Measurements from ENCODE around the gene GARIN3. TPM values are rescaled to one million over a fixed set of nuclear protein-coding genes. Genes with fewer than 3 reads are reported as not detected.

GARIN3 gene
- total and polyA plus RNA-seq, 2 donors (not counting 1 experiment from before 2014, with no cell fraction given) = not detected

DNA sequence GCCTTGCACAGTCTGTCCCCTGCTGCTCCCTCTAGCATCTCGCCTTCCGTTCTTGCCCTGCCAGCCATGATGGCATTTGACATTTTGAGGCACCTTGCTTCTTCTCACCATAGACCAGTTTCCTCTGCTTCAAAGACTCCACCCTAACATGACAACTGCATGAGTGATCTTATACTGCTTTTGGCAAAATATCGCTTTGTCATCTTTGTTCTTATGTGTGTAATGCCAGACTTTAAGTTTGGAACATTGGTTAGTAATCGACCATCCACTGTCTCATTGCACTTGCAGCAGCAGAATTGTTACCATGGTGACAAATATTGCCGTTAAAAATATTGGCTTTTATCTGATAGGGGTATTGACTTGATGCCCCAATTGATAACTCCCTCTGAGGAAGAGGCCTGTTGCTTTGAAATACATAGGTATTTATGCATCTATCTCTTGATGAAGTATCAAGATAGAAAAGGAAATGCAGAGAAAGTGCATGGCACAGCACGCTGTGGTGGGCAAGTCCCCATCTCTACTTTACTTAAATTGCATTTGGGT lies 6.8 kb downstream of the GARIN3 start:
- TF ChIP-seq, protein P1, sequence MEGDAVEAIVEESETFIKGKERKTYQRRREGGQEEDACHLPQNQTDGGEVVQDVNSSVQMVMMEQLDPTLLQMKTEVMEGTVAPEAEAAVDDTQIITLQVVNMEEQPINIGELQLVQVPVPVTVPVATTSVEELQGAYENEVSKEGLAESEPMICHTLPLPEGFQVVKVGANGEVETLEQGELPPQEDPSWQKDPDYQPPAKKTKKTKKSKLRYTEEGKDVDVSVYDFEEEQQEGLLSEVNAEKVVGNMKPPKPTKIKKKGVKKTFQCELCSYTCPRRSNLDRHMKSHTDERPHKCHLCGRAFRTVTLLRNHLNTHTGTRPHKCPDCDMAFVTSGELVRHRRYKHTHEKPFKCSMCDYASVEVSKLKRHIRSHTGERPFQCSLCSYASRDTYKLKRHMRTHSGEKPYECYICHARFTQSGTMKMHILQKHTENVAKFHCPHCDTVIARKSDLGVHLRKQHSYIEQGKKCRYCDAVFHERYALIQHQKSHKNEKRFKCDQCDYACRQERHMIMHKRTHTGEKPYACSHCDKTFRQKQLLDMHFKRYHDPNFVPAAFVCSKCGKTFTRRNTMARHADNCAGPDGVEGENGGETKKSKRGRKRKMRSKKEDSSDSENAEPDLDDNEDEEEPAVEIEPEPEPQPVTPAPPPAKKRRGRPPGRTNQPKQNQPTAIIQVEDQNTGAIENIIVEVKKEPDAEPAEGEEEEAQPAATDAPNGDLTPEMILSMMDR (conservative IDR thresholded peaks at IDR 0.05 in 1 of 2, IDR thresholded peaks at IDR 0.05 in 1 of 2; ENCODE audit: low read depth in 1 of 2, low read length in 2 of 2) = no peak
- TF ChIP-seq EZH2 (IDR thresholded peaks at IDR 0.05; ENCODE audit: low read length, missing control alignments) = no peak
- no peak overlapping the region for H3K27ac ChIP-seq (ENCODE audit: insufficient read depth, low read length)
- no peak overlapping the region for H2AFZ ChIP-seq (ENCODE audit: low read length)
- H3K4me1 ChIP-seq (ENCODE audit: control insufficient read depth, extremely low read depth, insufficient read depth, low read length) = no peaks in the 10 kb centered on the region
- no peaks in the 10 kb centered on the region for H4K20me1 ChIP-seq (ENCODE audit: control insufficient read depth, extremely low read depth, insufficient read depth, low read length)
- no peaks in the 10 kb centered on the region for H3K79me2 ChIP-seq (ENCODE audit: control insufficient read depth, insufficient read depth, low read length)
- H3K27me3 ChIP-seq (ENCODE audit: control insufficient read depth, insufficient read depth, low read length) = no peaks in the 10 kb centered on the region
- H3K9ac ChIP-seq (ENCODE audit: insufficient read depth, low read length) = no peak overlapping the region
- no peaks in the 10 kb centered on the region for H3K9me3 ChIP-seq (ENCODE audit: control insufficient read depth, insufficient read depth, low read depth, low read length)
- H3K36me3 ChIP-seq (ENCODE audit: control insufficient read depth, insufficient read depth, low read length) = no peaks in the 10 kb centered on the region
- H3K4me2 ChIP-seq (ENCODE audit: extremely low read depth, insufficient read depth, low read length) = no peak overlapping the region
- no peak for DNase-seq (ENCODE audit: low read depth in 2 of 2)
- no peak overlapping the region for H3K4me3 ChIP-seq (replicated peaks in 1 of 4; ENCODE audit: control extremely low read depth in 1 of 4, insufficient read depth in 1 of 4, low read depth in 3 of 4, low read length in 4 of 4)

DNA sequence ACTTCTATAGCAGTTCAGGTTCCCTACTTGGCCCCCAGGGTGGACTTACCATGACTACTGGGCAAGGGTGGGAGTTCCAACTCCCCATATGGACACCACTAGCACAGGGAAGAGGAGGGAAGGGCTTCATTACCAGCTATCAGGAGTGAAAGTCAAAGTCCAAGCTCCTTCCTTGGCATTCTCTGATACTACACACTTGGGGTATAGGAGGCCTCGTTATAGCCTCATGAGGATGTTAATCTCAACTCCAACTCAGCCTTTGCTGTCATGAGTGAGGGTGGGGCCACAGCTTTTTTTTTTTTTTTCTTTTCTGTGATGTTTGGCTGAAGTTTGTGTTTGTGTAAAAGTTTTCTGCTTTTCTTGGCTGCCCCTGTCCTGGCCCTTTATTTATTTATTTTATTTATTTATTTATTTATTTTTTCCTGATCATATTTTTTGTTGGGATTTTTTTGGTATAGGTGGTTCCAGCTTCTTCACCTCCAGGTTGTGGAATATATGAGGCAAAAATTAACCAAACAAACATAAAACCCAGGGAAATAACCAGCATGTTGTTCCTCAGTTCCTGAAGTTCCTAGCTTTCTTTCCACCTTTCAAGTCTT lies 8.7 kb downstream of the GARIN3 start:
- no peak for DNase-seq (ENCODE audit: low read depth in 2 of 2)
- H3K9ac ChIP-seq (ENCODE audit: insufficient read depth, low read length) = no peak overlapping the region
- no peaks in the 10 kb centered on the region for H3K9me3 ChIP-seq (ENCODE audit: control insufficient read depth, insufficient read depth, low read depth, low read length)
- H3K27ac ChIP-seq (ENCODE audit: insufficient read depth, low read length) = no peak overlapping the region
- no peaks in the 10 kb centered on the region for H3K27me3 ChIP-seq (ENCODE audit: control insufficient read depth, insufficient read depth, low read length)
- no peaks in the 10 kb centered on the region for H3K36me3 ChIP-seq (ENCODE audit: control insufficient read depth, insufficient read depth, low read length)
- no peak overlapping the region for H2AFZ ChIP-seq (ENCODE audit: low read length)
- H4K20me1 ChIP-seq (ENCODE audit: control insufficient read depth, extremely low read depth, insufficient read depth, low read length) = no peaks in the 10 kb centered on the region
- H3K79me2 ChIP-seq (ENCODE audit: control insufficient read depth, insufficient read depth, low read length) = no peaks in the 10 kb centered on the region
- no peak overlapping the region for H3K4me3 ChIP-seq (replicated peaks in 1 of 4; ENCODE audit: control extremely low read depth in 1 of 4, insufficient read depth in 1 of 4, low read depth in 3 of 4, low read length in 4 of 4)
- TF ChIP-seq, protein P1 (conservative IDR thresholded peaks at IDR 0.05 in 1 of 2, IDR thresholded peaks at IDR 0.05 in 1 of 2; ENCODE audit: low read depth in 1 of 2, low read length in 2 of 2) = no peak
- no peak for TF ChIP-seq EZH2 (IDR thresholded peaks at IDR 0.05; ENCODE audit: low read length, missing control alignments)
- H3K4me1 ChIP-seq (ENCODE audit: control insufficient read depth, extremely low read depth, insufficient read depth, low read length) = no peaks in the 10 kb centered on the region
- H3K4me2 ChIP-seq (ENCODE audit: extremely low read depth, insufficient read depth, low read length) = no peak overlapping the region

DNA sequence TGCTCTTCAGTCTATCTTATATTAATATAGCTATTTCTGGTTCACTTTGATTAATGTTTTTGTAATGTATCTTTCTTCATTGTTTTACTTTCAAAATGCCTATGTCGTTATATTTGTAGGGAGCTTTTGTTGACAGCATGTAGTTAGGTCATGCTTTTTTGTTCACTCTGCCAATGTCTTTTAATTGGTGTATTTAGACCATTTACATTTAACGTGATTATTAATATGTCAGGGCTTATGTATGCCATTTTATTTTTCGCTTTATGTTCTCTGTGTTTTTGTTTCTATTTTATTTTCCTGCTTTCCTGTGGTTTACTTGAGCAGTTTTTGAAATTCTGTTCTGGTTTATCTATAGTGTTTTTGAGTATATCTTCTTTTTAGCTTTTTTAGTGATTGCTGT lies 10.8 kb downstream of the GARIN3 start:
- Histone ChIP-seq H3K36me3 (ENCODE audit: control insufficient read depth, insufficient read depth, low read length) (no peaks in the 10 kb centered on the region), H3K27me3 (ENCODE audit: control insufficient read depth, insufficient read depth, low read length) (no peaks in the 10 kb centered on the region), H3K4me2 (ENCODE audit: extremely low read depth, insufficient read depth, low read length) (no peak overlapping the region), H3K27ac (ENCODE audit: insufficient read depth, low read length) (no peak overlapping the region), H2AFZ (ENCODE audit: low read length) (no peak overlapping the region), H3K4me3 (replicated peaks in 1 of 4; ENCODE audit: control extremely low read depth in 1 of 4, insufficient read depth in 1 of 4, low read depth in 3 of 4, low read length in 4 of 4) (no peak overlapping the region), H3K79me2 (ENCODE audit: control insufficient read depth, insufficient read depth, low read length) (no peaks in the 10 kb centered on the region), H3K9me3 (ENCODE audit: control insufficient read depth, insufficient read depth, low read depth, low read length) (no peaks in the 10 kb centered on the region), H3K9ac (ENCODE audit: insufficient read depth, low read length) (no peak overlapping the region), H4K20me1 (ENCODE audit: control insufficient read depth, extremely low read depth, insufficient read depth, low read length) (no peaks in the 10 kb centered on the region), H3K4me1 (ENCODE audit: control insufficient read depth, extremely low read depth, insufficient read depth, low read length) (no peaks in the 10 kb centered on the region)
- DNase-seq (ENCODE audit: low read depth in 2 of 2) = no peak
- no peak for TF ChIP-seq EZH2 (IDR thresholded peaks at IDR 0.05; ENCODE audit: low read length, missing control alignments)
- TF ChIP-seq, protein P1 (conservative IDR thresholded peaks at IDR 0.05 in 1 of 2, IDR thresholded peaks at IDR 0.05 in 1 of 2; ENCODE audit: low read depth in 1 of 2, low read length in 2 of 2) = no peak

All from fibroblast of lung (primary cell).